ENCODE results near the gene RAX2.
"Not testable (repeated sequence)": the region's sequence is repeated elsewhere in the genome, so short reads cannot be mapped to it uniquely, and the experiment has no call there.

Gene RAX2

GRCh38 chr19:3760871-3761361 lies 11.1 kb downstream of the RAX2 start:
- peak; percentile 46 for DNase-seq (ENCODE audit: low spot score)

- DNase-seq (ENCODE audit: low spot score): no peak
Observed at GRCh38 chr19:3759482-3760254, 12.4 kb downstream of the RAX2 start.

- not testable (repeated sequence) for DNase-seq (ENCODE audit: low spot score)
Observed at GRCh38 chr19:3758297-3758696, 13.7 kb downstream of the RAX2 start.

- DNase-seq (ENCODE audit: low spot score): not testable (repeated sequence)
Observed at GRCh38 chr19:3757705-3758104, 14.3 kb downstream of the RAX2 start.

GRCh38 chr19:3753631-3754410 lies 18.2 kb downstream of the RAX2 start:
- DNase-seq (ENCODE audit: low spot score): no peak

- DNase-seq (ENCODE audit: low spot score): no peak
Observed at GRCh38 chr19:3752492-3752891, 19.5 kb downstream of the RAX2 start.

- no peak for DNase-seq (ENCODE audit: low spot score)
Observed at GRCh38 chr19:3751236-3751635, 20.8 kb downstream of the RAX2 start.

GRCh38 chr19:3750211-3750610 lies 21.8 kb downstream of the RAX2 start:
- DNase-seq (ENCODE audit: low spot score): no peak

GRCh38 chr19:3748965-3749364 lies 23.1 kb downstream of the RAX2 start:
- no peak for DNase-seq (ENCODE audit: low spot score)

- no peak for DNase-seq (ENCODE audit: low spot score)
Observed at GRCh38 chr19:3746371-3747056, 25.5 kb downstream of the RAX2 start.

- no peak for DNase-seq (ENCODE audit: low spot score)
Observed at GRCh38 chr19:3745363-3746045, 26.5 kb downstream of the RAX2 start.

GRCh38 chr19:3743486-3743885 lies 28.5 kb downstream of the RAX2 start:
- DNase-seq (ENCODE audit: low spot score): peak; percentile 68

GRCh38 chr19:3740431-3740830 lies 31.6 kb downstream of the RAX2 start:
- no peak for DNase-seq (ENCODE audit: low spot score)

GRCh38 chr19:3738477-3739220 lies 33.4 kb downstream of the RAX2 start:
- DNase-seq (ENCODE audit: low spot score): no peak

GRCh38 chr19:3737487-3738205 lies 34.4 kb downstream of the RAX2 start:
- DNase-seq (ENCODE audit: low spot score): no peak

- no peak for DNase-seq (ENCODE audit: low spot score)
Observed at GRCh38 chr19:3736106-3736724, 35.8 kb downstream of the RAX2 start.

- DNase-seq (ENCODE audit: low spot score): no peak
Observed at GRCh38 chr19:3734310-3734600, 37.8 kb downstream of the RAX2 start.

- no peak for DNase-seq (ENCODE audit: low spot score)
Observed at GRCh38 chr19:3733549-3734309, 38.3 kb downstream of the RAX2 start.

- DNase-seq (ENCODE audit: low spot score): no peak
Observed at GRCh38 chr19:3732108-3732507, 39.9 kb downstream of the RAX2 start.

Data from RKO (cell line).